Epidermal melanocyte (primary cell): ENCODE measurements around the gene SFMBT2.
A peak's percentile ranks its signal among the peaks of the same experiment; 100 is the strongest.

Experiments used
- DNase-seq: peaks from one replicate; pipeline ENCODE4 v3.0.0; 2011; ENCODE audit warnings: low spot score; ENCODE audit not compliant: insufficient read length

Gene SFMBT2

GRCh38 chr10:7267142-7267541, 143.7 kb downstream of the SFMBT2 start:
- no peak for DNase-seq

GRCh38 chr10:7265396-7266123, 145.3 kb downstream of the SFMBT2 start:
- no peak for DNase-seq

DNA sequence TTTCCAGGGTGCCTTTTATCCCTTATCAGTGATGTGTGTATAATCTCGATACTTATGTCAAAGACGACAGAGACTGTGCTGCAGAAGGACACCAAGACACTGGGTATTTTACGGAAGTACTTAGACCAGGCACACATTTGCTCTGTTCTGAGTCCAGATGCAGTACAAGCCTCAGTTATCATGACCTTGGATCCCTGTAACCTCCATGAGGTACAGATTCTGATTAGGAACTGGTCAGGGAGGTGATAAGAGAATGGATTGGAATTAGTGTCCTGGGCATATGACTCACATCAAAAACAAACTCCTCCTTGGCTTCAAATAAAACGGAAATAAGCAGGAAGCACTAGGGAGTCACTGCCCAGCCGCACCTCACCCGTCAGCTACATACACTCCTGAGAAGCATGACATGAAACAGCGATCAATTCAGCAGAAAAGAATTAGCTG, 146.5 kb downstream of the SFMBT2 start:
- DNase-seq = no peak

- DNase-seq = no peak
These were observed 147.2 kb downstream of the SFMBT2 start for GRCh38 chr10:7263616-7264015.

DNA sequence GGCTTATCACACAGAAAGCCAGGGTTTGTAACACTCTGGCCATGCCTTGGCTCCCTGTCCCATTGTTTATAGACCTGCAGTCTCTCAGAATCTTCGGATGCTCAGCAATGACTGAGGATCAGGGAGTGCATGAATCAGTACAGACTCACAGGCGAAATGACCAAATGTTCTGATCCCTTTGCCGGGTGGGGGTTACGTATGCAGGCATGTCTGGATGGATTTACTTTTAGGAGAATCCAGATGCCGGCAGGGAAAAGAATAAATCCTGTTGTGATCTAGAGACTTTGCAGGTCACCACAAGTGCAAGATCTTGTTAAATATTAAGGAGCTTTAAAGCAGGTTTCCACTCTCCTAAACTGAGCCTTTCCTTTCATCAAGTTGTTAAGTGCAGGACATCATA, 149.5 kb downstream of the SFMBT2 start:
- no peak for DNase-seq

DNA sequence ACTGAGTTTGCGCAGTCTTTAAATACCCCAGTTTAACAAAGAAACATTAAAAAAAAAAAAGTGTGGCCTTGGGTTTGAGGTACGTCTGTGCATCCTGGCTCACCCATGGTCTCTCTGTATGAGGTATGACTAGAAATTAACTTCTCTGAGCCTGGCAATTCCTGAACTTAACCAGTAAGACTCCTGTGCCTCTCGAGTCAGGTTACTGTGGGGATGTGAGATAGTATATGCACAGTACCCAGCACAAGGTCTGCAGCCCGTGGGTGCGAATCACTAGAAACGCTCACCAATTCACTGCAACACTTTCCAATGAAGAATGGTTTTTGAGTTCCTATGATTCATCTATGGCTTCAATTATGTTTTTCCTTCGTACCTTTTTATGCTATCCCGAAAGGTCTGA, 149.9 kb downstream of the SFMBT2 start:
- DNase-seq = no peak

GRCh38 chr10:7260412-7260900, 150.4 kb downstream of the SFMBT2 start:
- peak; percentile 31 for DNase-seq

DNA sequence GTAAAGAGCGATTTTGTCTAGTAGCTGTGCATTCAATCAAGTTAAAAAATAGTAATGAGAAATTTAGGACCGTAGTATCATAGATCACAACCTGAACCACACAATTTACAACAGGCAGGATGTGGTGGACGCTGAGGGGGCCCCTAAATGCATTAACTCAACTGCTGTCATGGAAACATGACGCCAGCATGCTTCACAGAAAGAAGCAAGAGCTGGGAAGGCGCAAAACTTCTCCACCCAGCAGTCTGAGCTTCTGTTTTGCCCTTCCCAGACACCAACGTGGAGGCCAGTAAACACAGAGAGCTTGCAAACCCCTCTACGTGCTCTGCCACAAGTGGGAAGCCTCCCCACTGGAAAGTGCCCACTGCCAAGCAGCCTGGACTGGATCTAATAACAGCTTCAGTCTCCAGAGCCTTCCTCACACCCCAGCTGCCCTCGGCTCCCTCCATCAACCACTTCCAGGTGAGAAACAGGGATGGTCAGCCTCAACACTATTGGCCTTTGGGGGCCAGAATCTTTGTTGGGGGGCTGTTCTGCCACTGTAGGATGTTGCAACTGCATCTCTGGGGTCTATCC, 151.8 kb downstream of the SFMBT2 start:
- DNase-seq = no peak

DNA sequence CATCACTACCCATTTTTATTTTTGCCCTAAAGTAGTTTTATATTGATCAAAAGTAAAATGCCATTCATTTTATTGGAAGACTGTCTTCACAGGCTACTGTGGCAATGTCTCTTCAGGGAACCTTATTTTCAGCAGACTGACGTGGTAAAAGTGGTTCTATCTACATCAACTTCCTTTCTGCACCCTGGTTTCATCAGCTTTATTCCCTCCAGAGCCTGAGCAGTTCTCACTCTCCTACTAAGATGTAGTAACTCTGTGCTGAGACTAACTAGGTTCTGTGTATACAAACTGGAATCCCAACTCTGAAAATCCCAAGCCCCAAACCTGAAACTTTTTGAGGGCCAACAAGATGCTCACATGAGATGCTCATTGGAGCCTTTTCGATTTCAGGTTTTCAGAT, 155.3 kb downstream of the SFMBT2 start:
- DNase-seq = no peak

GRCh38 chr10:7251696-7252465, 159.0 kb downstream of the SFMBT2 start:
- no peak for DNase-seq

DNA sequence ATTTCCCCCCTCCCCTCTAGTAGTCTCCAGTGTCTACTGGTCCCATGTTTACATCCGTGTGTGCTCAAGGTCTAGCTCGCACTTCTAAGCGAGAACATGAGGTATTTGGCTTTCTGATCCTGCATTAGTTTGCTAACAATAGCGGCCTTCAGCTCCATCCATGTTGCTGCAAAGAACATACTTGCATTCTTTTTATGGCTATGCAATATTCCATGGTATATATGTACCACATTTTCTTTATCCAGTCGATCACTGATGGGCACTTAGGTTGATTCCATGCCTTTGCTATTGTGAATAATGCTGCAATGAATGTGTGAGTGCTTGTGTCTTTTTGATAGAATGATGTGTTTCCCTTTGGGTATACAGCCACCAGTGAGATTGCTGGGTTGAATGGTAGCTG, 160.6 kb downstream of the SFMBT2 start:
- no peak for DNase-seq

DNA sequence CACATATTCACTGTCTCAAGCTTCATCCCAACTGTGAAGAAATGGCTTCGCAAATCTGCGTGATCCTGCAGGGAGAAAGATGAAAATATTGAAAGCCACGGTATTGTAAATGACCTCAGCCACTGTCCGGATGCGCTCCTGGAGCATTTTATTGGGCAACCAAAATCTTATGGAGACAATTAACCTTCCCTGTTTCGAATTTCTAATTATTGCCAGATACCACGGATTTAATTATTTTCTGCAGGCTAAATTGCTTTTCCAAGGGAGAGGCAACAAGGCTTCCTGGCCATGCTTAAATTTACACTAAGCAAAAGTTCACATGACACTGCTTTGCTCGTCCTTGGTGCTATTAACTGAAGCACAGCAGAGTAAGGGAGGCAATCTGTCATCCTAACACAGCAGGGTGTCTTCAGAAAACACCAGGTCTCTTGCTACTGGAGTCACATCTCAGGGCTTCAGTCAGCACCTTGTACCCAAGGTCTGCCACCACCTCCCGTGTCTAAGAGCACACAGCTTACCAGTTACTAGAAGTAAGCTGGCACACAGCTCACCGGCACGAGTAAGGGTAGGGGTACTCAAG, 162.2 kb downstream of the SFMBT2 start:
- DNase-seq = no peak

- no peak for DNase-seq
These were observed 162.7 kb downstream of the SFMBT2 start for GRCh38 chr10:7248148-7248547.

DNA sequence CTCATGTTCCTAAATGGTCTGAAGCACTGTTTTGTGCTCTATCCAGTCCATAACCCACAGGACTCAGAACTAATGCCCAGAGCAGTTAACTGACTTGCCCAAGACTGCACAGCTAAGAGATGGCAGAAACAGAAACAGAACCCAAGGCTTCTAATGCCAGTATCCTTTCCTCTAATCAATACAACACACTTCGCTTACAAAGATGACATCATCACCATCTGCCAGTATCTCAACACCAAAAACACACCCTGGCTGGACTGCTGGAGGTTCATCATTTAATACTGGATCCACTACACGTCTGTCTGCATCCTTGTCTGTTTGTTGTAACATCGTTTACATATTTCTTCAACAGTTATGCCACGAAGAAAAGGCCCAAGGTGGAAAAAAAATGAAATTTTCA, 165.3 kb downstream of the SFMBT2 start:
- no peak for DNase-seq

GRCh38 chr10:7243873-7244272, 167.0 kb downstream of the SFMBT2 start:
- no peak for DNase-seq

GRCh38 chr10:7243139-7243538, 167.7 kb downstream of the SFMBT2 start:
- no peak for DNase-seq

- DNase-seq = no peak
These were observed 171.4 kb downstream of the SFMBT2 start for GRCh38 chr10:7239312-7239985.

- DNase-seq = no peak
These were observed 175.5 kb downstream of the SFMBT2 start for GRCh38 chr10:7235376-7235775.

- DNase-seq = no peak
These were observed 176.7 kb downstream of the SFMBT2 start for GRCh38 chr10:7234109-7234508.

- no peak for DNase-seq
These were observed 177.4 kb downstream of the SFMBT2 start for GRCh38 chr10:7233259-7233991.
